SH-SY5Y (cell line): ENCODE measurements around the gene CAMKK1.

Source experiments
- GATA2 ChIP-seq: IDR thresholded peaks from 2 replicates; pipeline ENCODE4 v1.6.1; 2011; ENCODE audit warnings: mild to moderate bottlenecking, low read depth, low read length
- GATA3 ChIP-seq: IDR thresholded peaks from 2 replicates; pipeline ENCODE4 v1.6.1; 2011; ENCODE audit warnings: low read depth, mild to moderate bottlenecking, low read length, moderate library complexity

GRCh38 chr17:3845621-3846436 is 47.0 kb downstream of the CAMKK1 start, which contains the start of gene NCBP3:
- TF ChIP-seq GATA3 (no peak), GATA2 (no peak)
